Measurements from ENCODE around the gene EXPH5. TPM values are rescaled to one million over a fixed set of nuclear protein-coding genes. Genes with fewer than 3 reads are reported as not detected.

Gene EXPH5
- total RNA-seq, 1 experiment from 2014 or later = 36.3 TPM

GRCh38 chr11:108486331-108486730 is 107.2 kb downstream of the EXPH5 start:
- 0 out of 2 replicates have a peak, but pooled peaks cover 8% of the 10 kb centered on the region for H3K36me3 ChIP-seq (ENCODE audit: low read depth)
- CTCF ChIA-PET = no interaction called here

GRCh38 chr11:108483163-108483562 is 110.4 kb downstream of the EXPH5 start:
- no peaks in the 10 kb centered on the region for H4K20me1 ChIP-seq (ENCODE audit: insufficient read depth)
- H3K9me2 ChIP-seq (ENCODE audit: insufficient read depth) = no peaks in the 10 kb centered on the region
- no peaks in the 10 kb centered on the region for H3K27me3 ChIP-seq (ENCODE audit: insufficient read depth, low read depth)
- H3K4me3 ChIP-seq = no peak overlapping the region
- no peak overlapping the region for H3K4me2 ChIP-seq
- H3K79me2 ChIP-seq (ENCODE audit: low read depth) = no peaks in the 10 kb centered on the region
- no peaks in the 10 kb centered on the region for H3F3A ChIP-seq (ENCODE audit: insufficient read depth, low read depth)
- H3K9me3 ChIP-seq (ENCODE audit: insufficient read depth, low read depth) = no peaks in the 10 kb centered on the region
- TF ChIP-seq, protein P1, sequence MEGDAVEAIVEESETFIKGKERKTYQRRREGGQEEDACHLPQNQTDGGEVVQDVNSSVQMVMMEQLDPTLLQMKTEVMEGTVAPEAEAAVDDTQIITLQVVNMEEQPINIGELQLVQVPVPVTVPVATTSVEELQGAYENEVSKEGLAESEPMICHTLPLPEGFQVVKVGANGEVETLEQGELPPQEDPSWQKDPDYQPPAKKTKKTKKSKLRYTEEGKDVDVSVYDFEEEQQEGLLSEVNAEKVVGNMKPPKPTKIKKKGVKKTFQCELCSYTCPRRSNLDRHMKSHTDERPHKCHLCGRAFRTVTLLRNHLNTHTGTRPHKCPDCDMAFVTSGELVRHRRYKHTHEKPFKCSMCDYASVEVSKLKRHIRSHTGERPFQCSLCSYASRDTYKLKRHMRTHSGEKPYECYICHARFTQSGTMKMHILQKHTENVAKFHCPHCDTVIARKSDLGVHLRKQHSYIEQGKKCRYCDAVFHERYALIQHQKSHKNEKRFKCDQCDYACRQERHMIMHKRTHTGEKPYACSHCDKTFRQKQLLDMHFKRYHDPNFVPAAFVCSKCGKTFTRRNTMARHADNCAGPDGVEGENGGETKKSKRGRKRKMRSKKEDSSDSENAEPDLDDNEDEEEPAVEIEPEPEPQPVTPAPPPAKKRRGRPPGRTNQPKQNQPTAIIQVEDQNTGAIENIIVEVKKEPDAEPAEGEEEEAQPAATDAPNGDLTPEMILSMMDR (conservative IDR thresholded peaks at IDR 0.05) = no peak
- TF ChIP-seq EZH2 (IDR thresholded peaks at IDR 0.05; ENCODE audit: low read depth) = no peak
- no peak overlapping the region for H3K27ac ChIP-seq
- H2AFZ ChIP-seq = no peak overlapping the region
- DNase-seq = no peak
- no TSS peak for BruUV-seq (replicated peaks)
- POLR2A ChIA-PET (ENCODE audit: unreplicated experiment) = no interaction called here
- intact Hi-C loops (cut with micrococcal nuclease; ENCODE audit: unreplicated experiment) = no loop called here
- CTCF ChIA-PET = no interaction called here
- no peaks in the 10 kb centered on the region for H3K4me1 ChIP-seq (replicated peaks; ENCODE audit: insufficient read depth)
- H3K36me3 ChIP-seq (ENCODE audit: low read depth) = peaks cover 16% of the 10 kb centered on the region; the same call in 1 of the 2 replicates

More at GRCh38 chr11:108486331-108486730, 107.2 kb downstream of the EXPH5 start:
- Histone ChIP-seq H2AFZ (no peak overlapping the region), H3K4me3 (no peak overlapping the region), H3K4me2 (no peak overlapping the region), H4K20me1 (ENCODE audit: insufficient read depth) (no peaks in the 10 kb centered on the region), H3K4me1 (replicated peaks; ENCODE audit: insufficient read depth) (no peaks in the 10 kb centered on the region), H3K9me2 (ENCODE audit: insufficient read depth) (no peaks in the 10 kb centered on the region), H3F3A (ENCODE audit: insufficient read depth, low read depth) (no peaks in the 10 kb centered on the region), H3K9me3 (ENCODE audit: insufficient read depth, low read depth) (no peaks in the 10 kb centered on the region), H3K27me3 (ENCODE audit: insufficient read depth, low read depth) (no peaks in the 10 kb centered on the region), H3K27ac (no peak overlapping the region), H3K79me2 (ENCODE audit: low read depth) (no peaks in the 10 kb centered on the region)
- TF ChIP-seq EZH2 (IDR thresholded peaks at IDR 0.05; ENCODE audit: low read depth) = no peak
- TF ChIP-seq, protein P1 (conservative IDR thresholded peaks at IDR 0.05) = no peak
- DNase-seq = no peak
- BruUV-seq (replicated peaks) = no TSS peak
- intact Hi-C loops (cut with micrococcal nuclease; ENCODE audit: unreplicated experiment) = no loop called here
- POLR2A ChIA-PET (ENCODE audit: unreplicated experiment) = no interaction called here

GRCh38 chr11:108474664-108475463 is 118.7 kb downstream of the EXPH5 start:
- no peak for TF ChIP-seq EZH2 (IDR thresholded peaks at IDR 0.05; ENCODE audit: low read depth)
- TF ChIP-seq, protein P1 (conservative IDR thresholded peaks at IDR 0.05) = no peak
- intact Hi-C loops (cut with micrococcal nuclease; ENCODE audit: unreplicated experiment) = no loop called here
- POLR2A ChIA-PET (ENCODE audit: unreplicated experiment) = no interaction called here

More at GRCh38 chr11:108474664-108475463, 118.7 kb downstream of the EXPH5 start:
- Histone ChIP-seq H3K36me3 (ENCODE audit: low read depth) (peaks cover 8% of the 10 kb centered on the region; the same call in 1 of the 2 replicates), H3K9me3 (ENCODE audit: insufficient read depth, low read depth) (no peaks in the 10 kb centered on the region), H3K4me1 (replicated peaks; ENCODE audit: insufficient read depth) (no peaks in the 10 kb centered on the region), H2AFZ (no peak overlapping the region), H4K20me1 (ENCODE audit: insufficient read depth) (no peaks in the 10 kb centered on the region), H3K9me2 (ENCODE audit: insufficient read depth) (no peaks in the 10 kb centered on the region), H3K4me3 (no peak overlapping the region), H3F3A (ENCODE audit: insufficient read depth, low read depth) (no peaks in the 10 kb centered on the region), H3K4me2 (no peak overlapping the region), H3K27ac (no peak overlapping the region), H3K27me3 (ENCODE audit: insufficient read depth, low read depth) (no peaks in the 10 kb centered on the region), H3K79me2 (ENCODE audit: low read depth) (no peaks in the 10 kb centered on the region)
- DNase-seq = no peak
- CTCF ChIA-PET = no interaction called here
- no TSS peak for BruUV-seq (replicated peaks)
